Adipose tissue (tissue), 3 donors: ENCODE measurements around the gene RIPOR1. TPM values are rescaled to one million over a fixed set of nuclear protein-coding genes. Genes with fewer than 3 reads are reported as not detected.
"Not testable (repeated sequence)": the region's sequence is repeated elsewhere in the genome, so short reads cannot be mapped to it uniquely, and the experiment has no call there.

Experiments
- H3K27ac ChIP-seq: one replicate; pipeline ENCODE4 v1.5.1; 2013; ENCODE audit warnings: low read depth, low read length
- WGBS, 3 donors: extraction: QIAGEN DNeasy Blood & Tissue Kit; methylation state at CpG; one replicate each; pipeline ENCODE4 v1.1.7; 2013; 5-methylcytosine and 5-hydroxymethylcytosine counted together
- polyA plus RNA-seq, 3 donors: library from polyadenylated mRNA; stranded (reverse); fragments of 200-250 nt; gene quantifications; one replicate each; pipeline ENCODE4 v1.2.3, GENCODE V29; 2013
- donor health status: healthy with polysubstance abuse.
- donor health status: Bipolar disorder and iron deficiency.
- donor health status: healthy.

RIPOR1 gene
- polyA plus RNA-seq, 3 donors, result 26.1 to 74.9 (median 61.1) TPM

DNA sequence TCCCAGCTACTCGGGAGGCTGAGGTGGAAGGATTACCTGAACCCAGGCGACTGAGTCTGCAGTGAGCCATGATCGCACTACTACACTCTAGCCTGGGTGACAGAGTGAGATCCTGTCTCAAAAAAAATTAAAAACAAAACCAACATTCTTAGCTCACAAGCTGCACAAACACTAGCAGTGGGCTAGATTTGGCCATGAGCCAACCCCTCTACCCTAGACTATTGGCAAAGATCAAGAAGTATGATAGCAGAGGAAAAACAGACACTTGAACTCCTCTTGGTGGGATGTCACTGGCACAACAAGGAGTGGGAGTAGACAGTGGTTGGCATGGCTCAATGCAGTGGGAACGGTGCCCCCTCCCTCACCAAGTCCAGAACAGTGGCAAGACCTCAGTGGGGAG lies 19.6 kb upstream of the RIPOR1 start:
- no peak overlapping the region for H3K27ac ChIP-seq
- WGBS, 3 donors, result 87 to 92% (median 89%) methylated on average over 4 of the region's 4 CpGs

DNA sequence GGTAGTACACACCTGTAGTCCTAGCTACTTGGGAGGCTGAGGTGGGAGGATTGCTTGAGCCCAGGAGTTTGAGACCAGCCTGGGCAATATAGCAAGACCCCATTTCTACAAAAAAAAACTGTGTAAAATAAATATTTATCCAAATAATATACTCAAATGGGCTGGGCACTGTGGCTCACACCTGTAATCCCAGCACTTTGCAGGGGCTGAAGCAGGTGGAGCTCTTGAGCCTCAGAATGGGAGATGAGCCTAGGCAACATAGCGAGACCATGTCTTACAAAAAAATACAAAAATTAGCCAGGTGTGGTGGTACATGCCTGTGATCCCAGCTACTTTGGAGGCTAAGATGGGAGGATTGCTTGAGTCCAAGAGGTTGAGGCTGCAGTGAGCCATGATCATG lies 14.7 kb upstream of the RIPOR1 start:
- not testable (repeated sequence) for H3K27ac ChIP-seq
- WGBS, 3 donors, result 93 to 100% (median 98%) methylated on average over 1 of the region's 1 CpG

DNA sequence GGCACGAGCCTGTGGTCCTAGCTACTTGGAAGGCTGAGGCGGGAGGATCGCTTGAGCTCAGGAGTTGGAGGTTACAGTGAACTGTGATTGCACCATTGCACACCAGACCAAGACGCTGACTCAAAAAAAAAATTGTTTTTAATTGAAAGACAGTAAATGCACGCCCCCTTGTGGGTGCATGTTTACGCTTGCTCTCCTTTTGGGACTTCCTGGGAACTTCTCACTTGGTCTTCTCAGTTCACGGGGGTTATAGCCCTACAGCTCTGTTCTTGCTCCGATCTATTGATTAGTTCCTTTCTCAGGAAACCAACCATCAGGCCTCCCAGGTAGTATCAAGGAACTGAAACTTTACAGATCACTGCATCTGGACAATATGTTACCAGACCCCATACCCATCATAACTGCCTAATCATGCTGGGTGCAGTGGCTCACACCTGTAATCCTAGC lies 14.2 kb upstream of the RIPOR1 start:
- H3K27ac ChIP-seq, result no peak overlapping the region
- 6 to 8% (median 7%) methylated on average over 8 of the region's 8 CpGs for WGBS, 3 donors

DNA sequence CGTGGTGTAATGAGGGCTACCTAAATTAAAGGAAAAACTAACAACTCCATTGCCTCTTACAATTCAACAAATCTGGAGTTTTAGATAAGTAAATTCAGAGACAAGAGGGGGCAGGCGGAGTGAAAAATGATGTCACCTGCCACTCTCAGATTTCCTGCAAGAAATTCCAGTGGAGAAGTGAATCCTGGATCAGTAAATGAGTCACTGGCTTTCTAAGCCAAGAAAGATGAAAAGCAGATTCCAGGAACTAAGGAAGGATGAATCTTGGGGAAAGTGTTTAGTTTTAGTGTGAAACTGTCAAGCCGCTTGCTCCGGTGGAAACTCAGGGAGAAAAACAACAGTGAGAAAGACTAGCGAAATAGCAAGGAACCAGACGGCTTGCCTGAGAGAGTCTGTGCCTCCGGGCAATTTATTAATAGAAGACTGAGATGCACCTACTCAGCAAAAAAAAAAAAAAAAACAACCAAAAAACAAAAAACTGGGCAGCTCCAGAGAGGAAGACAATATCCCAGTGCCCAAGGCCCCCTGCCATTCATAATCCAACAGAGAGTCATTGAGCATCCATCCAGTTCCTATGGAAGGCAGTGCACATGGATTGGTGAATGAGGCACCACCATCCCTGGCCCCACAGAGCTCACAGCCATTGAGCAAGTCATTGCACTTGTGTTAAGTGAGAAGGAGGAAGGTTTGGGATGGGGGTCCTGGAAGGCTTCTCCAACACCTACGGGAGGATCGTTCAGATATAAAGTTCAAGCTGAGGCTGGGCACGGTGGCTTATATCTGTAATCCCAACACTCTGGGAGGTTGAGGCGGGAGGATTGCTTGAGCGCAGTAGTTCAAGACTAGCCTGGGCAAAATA lies 12.1 kb upstream of the RIPOR1 start:
- 80 to 88% (median 84%) methylated on average over 12 of the region's 12 CpGs for WGBS, 3 donors
- H3K27ac ChIP-seq, result no peak overlapping the region

DNA sequence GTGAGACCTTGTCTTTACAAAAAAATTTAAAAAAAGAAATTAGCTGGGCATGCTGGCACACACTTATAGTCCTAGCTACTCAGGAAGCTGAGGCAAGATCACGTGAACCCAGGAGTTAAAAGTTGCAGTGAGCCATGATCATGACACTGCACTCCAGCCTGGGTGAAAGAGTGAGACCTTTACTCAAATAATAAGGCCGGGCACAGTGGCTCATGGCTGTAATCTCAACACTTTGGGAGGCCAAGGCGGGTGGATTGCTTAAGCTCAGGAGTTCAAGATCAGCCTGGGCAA lies 11.5 kb upstream of the RIPOR1 start:
- 64 to 90% (median 64%) methylated on average over 3 of the region's 3 CpGs for WGBS, 3 donors
- no peak overlapping the region for H3K27ac ChIP-seq

DNA sequence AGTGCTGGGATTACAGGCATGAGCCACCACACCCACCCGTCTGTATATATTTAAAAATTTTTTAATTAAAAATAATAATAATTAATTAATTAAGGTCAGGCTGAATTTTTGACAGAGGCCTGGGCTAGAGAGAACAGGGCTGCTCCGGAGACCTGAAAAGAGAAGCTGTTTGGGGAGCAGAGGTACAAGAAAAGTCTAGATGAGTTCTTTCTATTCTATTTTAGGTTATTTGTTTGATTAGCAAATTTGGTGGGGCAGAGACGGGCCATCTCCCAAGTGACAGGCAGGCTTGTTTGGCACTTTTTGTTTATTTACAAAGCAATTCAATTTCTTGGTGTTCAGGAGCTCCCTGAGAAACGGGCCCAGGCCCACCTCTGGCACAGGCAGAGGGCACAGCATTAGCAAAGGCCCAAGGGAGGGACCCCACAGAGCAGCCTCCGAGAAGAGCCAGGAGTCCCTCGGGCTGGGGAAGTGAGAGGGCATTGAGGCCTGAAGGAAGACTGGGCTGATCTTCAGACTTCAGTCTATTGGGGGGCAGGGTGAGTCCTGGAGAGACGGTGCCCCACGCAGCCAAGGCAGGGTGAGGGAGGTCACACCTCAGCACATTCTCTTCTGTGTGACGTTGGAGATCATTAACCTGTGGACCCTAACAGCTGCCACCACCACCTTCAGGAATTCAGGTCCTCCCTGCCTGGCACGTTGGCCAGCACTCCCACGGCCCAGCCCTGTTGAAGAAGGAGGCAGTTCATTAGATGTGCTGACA lies 10.8 kb upstream of the RIPOR1 start:
- 70 to 74% (median 72%) methylated on average over 10 to 11 of the region's 11 CpGs for WGBS, 3 donors

DNA sequence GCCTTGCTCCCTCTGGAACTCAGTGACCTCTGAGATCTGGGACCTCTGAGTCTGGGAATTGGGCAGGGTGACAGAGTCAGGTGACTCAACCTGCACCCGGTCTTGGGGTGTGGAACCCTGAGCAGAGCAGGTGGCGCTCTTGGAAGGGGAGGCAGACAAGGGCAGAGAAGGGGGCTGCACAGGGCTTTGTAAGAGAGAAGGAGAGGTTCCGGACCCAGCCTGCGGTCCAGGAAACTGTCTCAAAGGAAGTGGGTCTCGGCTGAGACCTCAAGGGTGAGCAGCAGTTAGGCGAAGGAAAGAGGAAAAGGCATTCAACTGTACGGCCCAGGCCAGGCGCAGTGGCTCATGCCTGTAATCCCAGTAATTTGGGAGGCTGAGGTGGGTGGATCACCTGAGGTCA lies 10.0 kb upstream of the RIPOR1 start:
- WGBS, 3 donors, result 61 to 80% (median 68%) methylated on average over 8 of the region's 8 CpGs
- H3K27ac ChIP-seq, result no peak overlapping the region

More for the DNA sequence above, 10.8 kb upstream of the RIPOR1 start:
- no peak overlapping the region for H3K27ac ChIP-seq

DNA sequence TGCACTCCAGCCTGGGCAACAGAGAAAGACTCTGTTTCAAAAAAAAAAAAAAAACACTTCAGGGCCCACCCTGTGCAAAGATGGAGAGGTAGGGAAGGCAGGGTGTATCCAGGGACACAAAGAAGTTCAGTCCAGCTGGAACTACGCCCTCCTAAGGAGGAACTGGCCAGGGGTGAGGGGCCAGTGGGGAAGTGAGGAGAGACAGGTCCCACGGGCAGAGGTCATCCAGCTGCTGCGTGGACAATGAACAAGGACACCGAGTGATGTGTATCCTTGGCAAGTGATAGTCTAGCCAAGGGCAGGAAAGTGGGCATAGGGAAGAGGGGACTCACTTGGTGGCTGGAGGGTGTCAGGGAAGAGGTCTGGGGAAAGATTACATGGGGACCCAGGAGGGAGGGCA lies 9.4 kb upstream of the RIPOR1 start:
- no peak overlapping the region for H3K27ac ChIP-seq
- WGBS, 3 donors, result 47 to 77% (median 62%) methylated on average over 4 of the region's 4 CpGs

DNA sequence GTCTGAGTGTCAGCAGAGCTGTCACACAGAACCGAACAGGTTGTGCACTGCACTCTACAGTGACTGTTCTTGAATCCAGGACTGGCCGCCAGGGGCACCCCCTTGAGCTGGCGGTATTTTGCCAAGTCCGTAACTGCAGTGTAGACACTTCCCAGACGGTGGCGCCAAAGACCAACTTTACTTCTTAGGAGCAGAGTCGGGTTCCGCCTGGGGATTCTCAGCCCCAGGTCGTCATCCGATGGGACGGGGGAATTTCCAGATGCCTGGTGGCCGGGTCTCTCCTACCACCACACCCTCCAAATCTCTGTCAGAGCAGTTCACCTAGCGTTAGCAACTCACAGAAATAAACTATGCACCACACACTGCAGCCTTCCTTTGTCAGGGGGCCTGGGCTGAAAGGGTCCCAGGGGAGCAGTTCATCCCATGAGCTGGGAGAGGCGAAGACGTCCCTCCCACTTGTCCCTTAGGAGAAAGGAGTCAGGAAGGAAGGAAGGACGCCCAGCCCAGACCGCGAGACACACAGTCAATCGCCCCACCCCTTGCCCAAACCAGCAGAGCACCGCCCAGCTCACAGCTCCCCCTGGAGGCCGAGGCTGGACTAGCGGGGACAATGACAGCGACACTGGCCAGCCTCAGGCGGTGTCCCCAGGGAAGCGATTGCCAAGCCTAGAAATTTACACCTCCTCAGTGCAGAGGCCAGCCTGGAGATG lies 7.4 kb upstream of the RIPOR1 start:
- whole genome bisulfite sequencing, 3 donors, result 0% methylated on average over 25 of the region's 25 CpGs
- peak overlapping the region; percentile 93 for H3K27ac ChIP-seq

DNA sequence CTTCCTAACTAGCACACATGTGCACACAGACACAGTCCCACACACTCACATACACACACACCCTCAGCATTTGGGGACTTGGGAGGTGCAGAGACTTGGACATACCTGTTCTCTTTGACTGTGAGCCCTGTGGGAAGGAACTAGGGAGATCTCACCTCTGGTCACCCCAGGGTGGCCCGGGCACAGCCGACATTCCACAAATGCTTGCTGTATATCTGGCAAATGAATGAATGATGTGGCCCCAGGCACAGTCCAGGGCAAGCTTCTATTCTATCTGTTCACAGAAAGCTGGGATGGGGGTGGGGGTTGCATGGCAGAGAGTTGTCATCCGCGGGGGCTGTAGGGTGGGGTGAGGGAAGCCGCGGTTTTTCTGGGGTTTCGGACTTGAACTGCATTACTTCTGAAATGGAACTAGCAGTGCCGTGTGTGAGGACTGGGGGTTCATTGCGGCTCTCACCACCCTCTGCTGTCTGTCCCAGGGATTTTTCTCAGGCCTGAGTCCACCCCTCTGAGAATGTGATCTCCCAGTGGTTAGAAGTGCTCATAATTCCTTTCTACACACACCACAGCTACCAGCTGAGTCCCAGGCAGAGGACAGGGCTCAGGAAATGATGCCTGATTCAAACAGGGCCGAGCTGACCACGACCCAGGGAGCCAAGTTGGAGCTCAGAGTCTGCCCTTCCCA lies 3.3 kb upstream of the RIPOR1 start:
- H3K27ac ChIP-seq, result no peak overlapping the region
- WGBS, 3 donors, result 68 to 78% (median 72%) methylated on average over 11 of the region's 11 CpGs

DNA sequence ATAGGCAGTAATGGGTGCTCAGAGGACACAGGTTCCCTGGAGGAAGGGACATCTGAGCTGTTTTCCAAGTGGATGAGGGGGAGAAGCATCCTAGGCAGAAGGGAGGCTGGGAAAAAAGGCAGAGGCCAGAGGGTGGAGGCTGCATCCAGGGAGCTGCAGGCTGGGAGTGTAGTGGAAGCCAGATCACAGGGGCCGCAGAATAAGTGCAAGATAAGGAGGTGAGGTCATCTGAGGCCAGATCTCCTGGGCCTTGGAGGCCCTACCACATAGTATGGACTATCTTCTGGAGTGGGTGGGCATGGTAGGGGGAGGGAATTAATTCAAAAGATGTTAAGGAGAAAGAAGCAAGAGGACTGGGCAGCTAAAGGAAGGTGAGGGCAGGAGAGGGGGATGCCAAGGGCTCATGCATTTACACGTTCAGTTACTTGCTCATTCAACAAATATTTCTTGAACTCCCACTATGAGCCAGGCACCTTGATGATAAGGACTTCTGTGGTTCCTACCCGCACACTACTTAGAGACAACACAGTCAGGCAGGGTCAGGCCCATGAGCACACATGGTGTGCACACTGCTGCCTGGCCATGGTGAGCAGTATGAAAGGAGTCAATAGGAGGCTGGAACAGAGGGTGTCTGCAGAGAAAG lies 2.4 kb upstream of the RIPOR1 start:
- no peak overlapping the region for H3K27ac ChIP-seq
- 72 to 78% (median 75%) methylated on average over 3 of the region's 3 CpGs for WGBS, 3 donors

DNA sequence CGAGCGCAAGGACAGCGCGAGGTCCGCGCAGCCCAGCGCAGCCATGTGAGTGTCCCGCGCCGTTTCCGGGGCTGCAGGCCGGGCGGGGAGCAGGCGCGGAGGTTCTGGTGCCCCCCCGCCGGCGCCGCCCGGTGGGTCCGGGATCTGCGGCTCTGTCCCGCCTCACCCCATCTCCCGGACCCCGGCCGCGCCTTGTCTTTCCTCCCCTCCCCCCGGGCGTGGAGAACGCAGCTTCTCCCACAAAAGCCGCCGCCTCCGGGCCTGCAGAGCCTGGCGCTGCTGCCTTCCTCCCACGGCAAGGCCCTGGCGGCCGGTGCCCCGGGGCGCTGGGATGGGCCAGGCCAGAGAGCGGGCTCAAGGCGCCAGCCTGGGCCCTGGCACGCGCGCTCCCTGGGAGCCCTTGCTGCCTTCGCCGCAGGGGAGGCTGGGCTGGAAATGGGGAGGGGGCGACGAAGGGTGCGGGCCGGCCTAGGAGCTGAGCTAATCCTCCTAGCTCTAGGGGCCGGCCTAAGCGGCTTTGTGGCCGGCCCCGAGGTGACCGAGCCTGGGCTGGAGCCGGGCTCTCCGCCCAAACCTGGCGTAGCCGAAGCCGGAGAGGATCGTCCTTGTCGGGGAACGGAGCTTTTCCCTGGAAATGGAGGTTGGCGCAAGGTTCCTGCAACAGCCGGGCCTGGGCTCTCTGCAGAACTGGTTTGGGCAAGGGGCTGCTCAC lies 397 bp downstream of the RIPOR1 start:
- WGBS, 3 donors, result 1% methylated on average over 36 to 65 of the region's 65 CpGs
- H3K27ac ChIP-seq, result no peak overlapping the region

DNA sequence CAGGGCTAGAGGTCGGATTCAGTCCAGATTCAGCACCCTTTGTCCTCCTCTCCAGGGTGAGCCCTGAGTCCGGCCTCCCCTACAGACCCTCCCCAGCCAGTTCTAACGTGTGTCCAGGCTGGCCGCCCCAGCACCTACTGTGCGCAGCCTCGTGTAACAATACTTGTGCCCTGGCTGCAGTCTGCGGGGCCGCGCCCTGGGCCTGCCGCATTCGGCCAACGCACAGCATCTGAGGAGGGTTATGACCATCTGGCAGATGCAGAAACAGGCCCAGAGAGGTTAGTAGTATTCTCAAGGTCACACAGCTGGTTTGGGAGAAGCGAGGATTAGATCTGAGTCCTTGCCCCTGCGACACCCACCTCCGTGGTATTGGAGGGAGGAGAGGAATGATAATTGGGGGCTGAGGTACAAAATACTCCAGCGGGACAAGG lies 968 bp downstream of the RIPOR1 start:
- WGBS, 3 donors, result 4 to 12% (median 12%) methylated on average over 16 of the region's 16 CpGs
- peak overlapping the region; percentile 34 for H3K27ac ChIP-seq

DNA sequence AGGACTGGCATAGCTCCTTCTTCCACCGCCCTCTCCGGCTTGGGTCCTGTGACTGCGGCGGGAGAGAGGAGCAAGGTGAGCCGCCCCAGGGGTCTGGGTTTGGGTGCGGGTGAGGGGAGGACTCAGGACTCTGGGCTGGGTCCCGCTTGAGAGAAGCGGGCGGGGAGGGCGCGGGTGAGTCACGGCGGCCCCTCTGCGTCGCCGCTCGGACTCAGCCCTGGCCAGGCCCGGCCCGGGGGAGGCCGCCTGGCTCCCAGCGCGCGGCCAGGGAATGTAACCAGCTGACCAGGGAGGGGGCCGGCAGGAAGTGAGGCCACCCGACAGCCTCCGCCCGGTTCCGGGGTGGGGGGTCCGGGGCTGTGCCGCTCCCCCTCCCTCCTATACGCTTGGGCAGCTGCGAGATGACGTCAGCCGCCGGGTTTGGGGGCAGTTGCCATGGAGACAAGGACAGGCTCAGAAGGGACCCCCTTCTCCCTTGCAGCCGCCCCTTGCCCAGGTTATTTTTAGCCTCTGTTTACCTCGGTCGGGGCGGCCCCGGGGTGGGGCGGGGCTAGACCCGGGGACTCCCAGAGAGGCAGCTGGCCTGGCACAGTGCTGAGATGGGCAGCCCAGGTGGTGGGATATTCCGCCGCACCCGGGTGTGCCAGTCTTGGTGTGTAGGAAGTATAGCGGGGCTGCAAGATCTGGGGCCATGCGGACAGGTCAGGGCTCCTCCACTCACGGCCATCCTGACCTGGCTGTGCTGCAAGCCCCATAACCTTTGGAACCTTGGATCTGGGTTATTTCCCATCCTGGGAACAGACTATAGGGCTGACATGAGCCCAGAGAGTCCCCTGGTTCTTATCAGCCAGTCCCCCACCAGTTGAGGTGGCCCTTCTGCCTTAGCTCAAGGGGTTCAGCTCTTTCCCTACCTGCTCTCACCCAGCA lies 1.6 kb downstream of the RIPOR1 start:
- 2 to 6% (median 4%) methylated on average over 43 to 48 of the region's 48 CpGs for WGBS, 3 donors
- H3K27ac ChIP-seq, result peak overlapping the region; percentile 34

DNA sequence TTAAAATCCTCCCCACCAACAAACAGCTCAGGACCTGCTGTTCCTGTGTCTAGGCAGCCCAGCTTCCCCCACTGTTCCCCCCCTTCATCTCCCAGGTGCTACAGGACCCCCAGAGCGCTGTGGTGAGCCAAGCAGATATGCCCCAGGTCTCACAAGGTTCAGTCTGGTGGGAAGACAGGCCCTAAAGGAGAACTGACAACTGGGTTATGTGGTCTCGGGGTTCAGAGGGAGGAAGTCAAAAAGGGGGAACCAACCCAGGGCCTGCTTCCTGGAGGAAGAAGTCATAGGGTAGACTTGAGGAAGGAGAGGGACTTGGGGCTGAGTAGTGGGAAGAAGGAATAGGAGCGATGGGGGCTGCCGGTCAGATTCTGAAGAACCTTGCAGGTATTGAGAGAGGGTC lies 2.6 kb downstream of the RIPOR1 start:
- 52 to 83% (median 64%) methylated on average over 4 of the region's 4 CpGs for WGBS, 3 donors
- no peak overlapping the region for H3K27ac ChIP-seq

DNA sequence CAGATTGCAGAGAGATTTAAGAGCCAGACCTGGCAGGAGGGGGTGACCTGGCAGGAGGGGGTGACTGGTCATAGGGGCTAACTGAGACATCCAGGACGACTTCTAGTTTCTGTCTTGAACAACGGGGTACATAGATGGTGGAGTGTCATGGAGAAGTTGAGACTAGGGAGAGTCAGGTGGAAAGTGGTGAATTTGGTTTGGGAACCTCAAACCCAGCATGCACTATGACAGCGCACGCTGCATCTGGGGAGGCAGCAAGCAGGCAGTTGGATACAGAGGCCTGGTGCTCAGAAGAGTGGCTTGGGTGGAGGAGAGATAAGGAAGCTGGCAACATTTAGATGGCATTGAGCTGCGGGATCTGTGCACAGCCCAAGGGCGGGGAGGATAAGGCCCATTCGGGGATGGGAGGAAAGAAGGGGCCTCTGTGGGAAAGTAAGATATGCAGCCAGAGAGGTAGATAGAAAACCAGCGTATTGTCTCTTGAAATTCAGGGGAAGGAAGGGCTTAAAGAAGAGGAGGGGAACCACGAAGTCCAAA lies 4.5 kb downstream of the RIPOR1 start:
- WGBS, 3 donors, result 63 to 67% (median 65%) methylated on average over 9 of the region's 9 CpGs

More for the DNA sequence above, 4.5 kb downstream of the RIPOR1 start:
- no peak overlapping the region for H3K27ac ChIP-seq
